MCF 10A (cell line): ENCODE data around the gene CMPK2. TPM values are rescaled to one million over a fixed set of nuclear protein-coding genes. Genes with fewer than 3 reads are reported as not detected.
"Not testable (repeated sequence)": the region's sequence is repeated elsewhere in the genome, so short reads cannot be mapped to it uniquely, and the experiment has no call there.

Source experiments
- BruUV-seq: library from RNA; stranded (reverse); fragments of 400-500 nt; replicated peaks from 2 replicates; lab custom pipeline; 2021; lab: Mats Ljungman, UMichigan
- CTCF ChIA-PET: fragments of 300-600 bp; sonication (Branson Sonifier 250); formaldehyde crosslinking; extraction: SDS; loops from one replicate; lab custom pipeline; 2021; ENCODE audit warnings: antibody characterized with exemption, inconsistent platforms; lab: Yijun Ruan, JAX
- POLR2A ChIA-PET: fragments of 300-600, 350-650 bp; sonication (Branson Sonifier 250); formaldehyde crosslinking; extraction: SDS; loops from one replicate; lab custom pipeline; 2020; ENCODE audit warnings: antibody characterized with exemption, inconsistent platforms; lab: Yijun Ruan, JAX
- DNase-seq: peaks from one replicate; pipeline ENCODE4 v3.0.0-alpha.2; 2018; ENCODE audit not compliant: unreplicated experiment
- H3K27ac Mint-ChIP-seq: one replicate; pipeline ENCODE4 v1.8.0; 2022; ENCODE audit warnings: mild to moderate bottlenecking, low read depth, mixed read lengths; ENCODE audit not compliant: unreplicated experiment
- H3K27me3 Mint-ChIP-seq: one replicate; pipeline ENCODE4 v1.8.0; 2022; ENCODE audit warnings: mixed read lengths; ENCODE audit not compliant: insufficient read depth, unreplicated experiment
- H3K36me3 Mint-ChIP-seq: one replicate; pipeline ENCODE4 v1.8.0; 2022; ENCODE audit warnings: mild to moderate bottlenecking, moderate library complexity, mixed read lengths; ENCODE audit not compliant: insufficient read depth, unreplicated experiment
- H3K4me1 Mint-ChIP-seq: one replicate; pipeline ENCODE4 v1.8.0; 2022; ENCODE audit warnings: mixed read lengths; ENCODE audit not compliant: insufficient read depth, unreplicated experiment
- H3K4me3 Mint-ChIP-seq: one replicate; pipeline ENCODE4 v1.8.0; 2022; ENCODE audit warnings: mild to moderate bottlenecking, moderate library complexity, mixed read lengths; ENCODE audit not compliant: unreplicated experiment
- H3K9me3 Mint-ChIP-seq: one replicate; pipeline ENCODE4 v1.8.0; 2022; ENCODE audit warnings: mixed read lengths; ENCODE audit not compliant: unreplicated experiment
- CTCF ChIP-seq: fragments of 200-600 bp; IDR thresholded peaks from one replicate; pipeline ENCODE4 v1.8.0; 2022; ENCODE audit warnings: antibody characterized with exemption, mild to moderate bottlenecking; ENCODE audit not compliant: unreplicated experiment
- intact Hi-C: fragments of 100-400 bp; cut with micrococcal nuclease; formaldehyde crosslinking; loops from 2 replicates; pipeline ENCODE4 v1.14.1; 2022
- total RNA-seq: library from RNA; stranded (reverse); gene quantifications from 2 replicates; pipeline ENCODE4 v1.2.3, GENCODE V29; 2022

CMPK2 gene
- total RNA-seq, 1 experiment from 2014 or later: 0.40 TPM

DNA sequence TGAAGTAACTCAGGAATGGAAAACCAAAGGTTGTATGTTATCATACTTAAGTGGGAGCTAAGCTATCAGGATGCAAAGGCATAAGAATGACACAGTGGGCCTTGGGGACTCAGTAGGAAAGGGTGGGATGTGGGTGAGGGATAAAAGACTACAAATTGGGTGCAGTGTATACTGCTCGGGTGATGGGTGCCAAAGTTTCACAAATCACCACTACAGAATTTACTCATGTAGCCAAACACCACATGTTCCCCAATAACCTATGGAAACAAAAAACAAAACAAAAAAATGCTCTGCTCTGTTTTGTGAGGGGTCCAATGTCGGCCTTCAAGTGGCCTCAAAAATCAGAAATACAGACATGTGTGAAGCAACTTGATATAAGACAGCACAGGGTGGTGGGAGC lies 42.6 kb upstream of the CMPK2 start:
- Mint-ChIP-seq H3K36me3 (no peaks in the 10 kb centered on the region), H3K27me3 (peaks cover 63% of the 10 kb centered on the region), H3K27ac (no peak overlapping the region), H3K4me3 (no peak overlapping the region), H3K4me1 (no peaks in the 10 kb centered on the region), H3K9me3 (no peaks in the 10 kb centered on the region)
- POLR2A ChIA-PET: interaction anchor here (1.6 kb wide), 1 partner anchor 11 kb away, joined by 6 read pairs; no protein-coding TSS in a partner anchor
- no TSS peak for BruUV-seq
- intact Hi-C loops: no loop called here
- no peak for TF ChIP-seq CTCF
- no peak for DNase-seq
- CTCF ChIA-PET: interaction anchor here (0.7 to 1.8 kb wide), 3 partner anchors 11 to 1138 kb away, joined by 3 to 5 read pairs (median 4); no protein-coding TSS in a partner anchor

DNA sequence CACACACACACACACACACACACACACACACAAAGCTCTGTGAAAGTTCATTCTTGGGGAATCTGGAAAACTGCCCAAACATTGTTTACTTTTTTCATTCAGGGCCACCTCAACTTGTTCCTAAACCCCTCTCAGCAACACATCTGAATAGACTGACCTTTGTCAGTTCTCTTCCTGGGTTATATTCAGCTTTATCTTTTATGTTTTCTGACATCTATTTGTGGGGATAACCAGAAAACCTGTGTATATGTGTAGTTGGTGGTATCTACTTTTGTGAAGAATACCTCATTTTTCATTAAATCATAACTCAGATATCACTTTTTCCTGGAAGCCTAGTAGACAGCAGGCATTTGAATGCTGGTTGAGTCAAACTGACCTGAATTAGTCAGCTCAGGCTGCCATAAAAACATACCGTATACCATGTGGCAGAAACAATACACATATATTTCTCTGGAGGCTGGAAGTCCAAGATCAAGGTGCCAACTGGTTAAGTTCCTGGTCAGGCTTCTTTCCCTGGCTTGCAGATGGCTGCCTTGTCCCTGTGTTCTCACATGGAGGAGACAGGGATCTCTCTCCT lies 40.5 kb upstream of the CMPK2 start:
- Mint-ChIP-seq H3K4me1 (no peaks in the 10 kb centered on the region), H3K27me3 (peaks cover 81% of the 10 kb centered on the region), H3K9me3 (peaks cover 11% of the 10 kb centered on the region), H3K4me3 (no peak overlapping the region), H3K27ac (no peak overlapping the region), H3K36me3 (no peaks in the 10 kb centered on the region)
- intact Hi-C loops: no loop called here
- ChIA-PET CTCF (interaction anchor here (0.7 to 3.1 kb wide), 5 partner anchors 9 to 138 kb away, joined by 3 to 20 read pairs (median 7); partner anchors contain the start of gene RNF144A), POLR2A (no interaction called here)
- no peak for DNase-seq
- BruUV-seq: no TSS peak
- no peak for TF ChIP-seq CTCF

GRCh38 chr2:6905668-6906067 lies 40.0 kb upstream of the CMPK2 start:
- peaks cover 80% of the 10 kb centered on the region for H3K27me3 Mint-ChIP-seq
- TF ChIP-seq CTCF: no peak
- no peak for DNase-seq
- no TSS peak for BruUV-seq
- ChIA-PET CTCF (interaction anchor here (0.6 to 3.1 kb wide), 5 partner anchors 8 to 417 kb away, joined by 3 to 20 read pairs (median 7); partner anchors contain the start of gene RNF144A), POLR2A (no interaction called here)
- H3K4me3 Mint-ChIP-seq: no peak overlapping the region
- no peaks in the 10 kb centered on the region for H3K36me3 Mint-ChIP-seq
- intact Hi-C loops: no loop called here
- no peaks in the 10 kb centered on the region for H3K4me1 Mint-ChIP-seq
- peaks cover 11% of the 10 kb centered on the region for H3K9me3 Mint-ChIP-seq
- no peak overlapping the region for H3K27ac Mint-ChIP-seq

GRCh38 chr2:6902581-6902980 lies 36.9 kb upstream of the CMPK2 start:
- peaks cover 11% of the 10 kb centered on the region for H3K9me3 Mint-ChIP-seq
- POLR2A ChIA-PET, H3K4me1 Mint-ChIP-seq, intact Hi-C loops, BruUV-seq, H3K36me3 Mint-ChIP-seq, H3K4me3 Mint-ChIP-seq, H3K27ac Mint-ChIP-seq, DNase-seq: not testable (repeated sequence)
- CTCF ChIA-PET: interaction anchor here (0.7 to 4.1 kb wide), 2 partner anchors 82 to 142 kb away, joined by 4 to 13 read pairs; no protein-coding TSS in a partner anchor
- peaks cover 60% of the 10 kb centered on the region for H3K27me3 Mint-ChIP-seq
